ENCODE results near the gene CACNA1H.
"Not testable (repeated sequence)": the region's sequence is repeated elsewhere in the genome, so short reads cannot be mapped to it uniquely, and the experiment has no call there.

CACNA1H gene

DNA sequence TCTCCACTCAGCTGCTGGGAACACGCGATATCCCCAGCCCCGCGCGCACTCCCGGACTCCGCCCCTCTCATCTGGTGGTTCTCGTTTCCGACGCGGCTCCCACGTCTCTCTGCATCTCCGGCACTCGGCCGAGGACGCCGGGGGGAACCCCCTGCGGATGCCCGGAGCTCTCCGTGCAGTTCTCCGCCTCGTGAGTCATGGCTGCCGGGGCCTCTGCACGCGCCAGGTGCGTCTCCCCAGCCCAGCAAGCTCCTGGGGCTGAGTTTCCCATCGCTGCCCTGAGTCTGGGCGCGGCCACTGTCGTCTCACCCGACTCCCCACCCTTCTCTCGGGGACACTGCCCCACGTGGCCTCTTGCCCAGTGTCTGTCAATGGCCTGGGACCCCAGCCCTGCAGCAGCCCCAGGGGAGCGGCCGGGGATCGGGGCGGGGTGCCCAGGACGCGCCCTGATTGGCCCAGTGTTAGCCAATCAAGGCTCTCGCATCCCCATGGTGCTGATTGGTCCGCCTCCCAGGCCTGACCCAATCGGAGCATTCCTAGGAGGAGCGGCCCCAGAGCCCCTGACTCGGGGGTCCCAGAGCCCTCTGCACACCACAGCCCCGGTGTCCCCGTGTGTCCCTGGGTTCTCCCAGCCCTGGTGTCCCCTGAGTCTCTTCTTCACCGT, 100.9 kb downstream of the CACNA1H start:
- not testable (repeated sequence) for H3K36me3 ChIP-seq (ENCODE audit: insufficient read depth); H2AFZ ChIP-seq (ENCODE audit: low read depth); H3K9ac ChIP-seq; H3K27ac ChIP-seq; H4K20me1 ChIP-seq (ENCODE audit: insufficient read depth); H3K4me1 ChIP-seq (ENCODE audit: low read depth, poor library complexity, severe bottlenecking); H3K4me3 ChIP-seq (IDR thresholded peaks at IDR 0.05; ENCODE audit: insufficient read depth, low read depth, low read length); H3K4me2 ChIP-seq; H3K79me2 ChIP-seq (ENCODE audit: insufficient read depth, low read depth)
- peaks cover 35% of the 10 kb centered on the region for H3K27me3 ChIP-seq (ENCODE audit: insufficient read depth, low read depth)

GRCh38 chr16:1254821-1255220, 101.9 kb downstream of the CACNA1H start:
- H2AFZ ChIP-seq (ENCODE audit: low read depth); H3K27ac ChIP-seq; H4K20me1 ChIP-seq (ENCODE audit: insufficient read depth); H3K79me2 ChIP-seq (ENCODE audit: insufficient read depth, low read depth); H3K4me1 ChIP-seq (ENCODE audit: low read depth, poor library complexity, severe bottlenecking); H3K9ac ChIP-seq; H3K4me3 ChIP-seq (IDR thresholded peaks at IDR 0.05; ENCODE audit: insufficient read depth, low read depth, low read length); H3K4me2 ChIP-seq; H3K36me3 ChIP-seq (ENCODE audit: insufficient read depth): not testable (repeated sequence)
- H3K27me3 ChIP-seq (ENCODE audit: insufficient read depth, low read depth) = peaks cover 45% of the 10 kb centered on the region

- H3K4me2 ChIP-seq; H2AFZ ChIP-seq (ENCODE audit: low read depth); H4K20me1 ChIP-seq (ENCODE audit: insufficient read depth); H3K4me1 ChIP-seq (ENCODE audit: low read depth, poor library complexity, severe bottlenecking); H3K4me3 ChIP-seq (IDR thresholded peaks at IDR 0.05; ENCODE audit: insufficient read depth, low read depth, low read length); H3K9ac ChIP-seq; H3K79me2 ChIP-seq (ENCODE audit: insufficient read depth, low read depth); H3K36me3 ChIP-seq (ENCODE audit: insufficient read depth); H3K27ac ChIP-seq: not testable (repeated sequence)
- H3K27me3 ChIP-seq (ENCODE audit: insufficient read depth, low read depth) = peaks cover 52% of the 10 kb centered on the region
These were observed 102.6 kb downstream of the CACNA1H start, which contains the start of gene TPSD1 for GRCh38 chr16:1255276-1256122. Gene TPSD1, plus strand, starts transcription at chr16:1256069. Its CDS starts 212 bp downstream, at chr16:1256281.

DNA sequence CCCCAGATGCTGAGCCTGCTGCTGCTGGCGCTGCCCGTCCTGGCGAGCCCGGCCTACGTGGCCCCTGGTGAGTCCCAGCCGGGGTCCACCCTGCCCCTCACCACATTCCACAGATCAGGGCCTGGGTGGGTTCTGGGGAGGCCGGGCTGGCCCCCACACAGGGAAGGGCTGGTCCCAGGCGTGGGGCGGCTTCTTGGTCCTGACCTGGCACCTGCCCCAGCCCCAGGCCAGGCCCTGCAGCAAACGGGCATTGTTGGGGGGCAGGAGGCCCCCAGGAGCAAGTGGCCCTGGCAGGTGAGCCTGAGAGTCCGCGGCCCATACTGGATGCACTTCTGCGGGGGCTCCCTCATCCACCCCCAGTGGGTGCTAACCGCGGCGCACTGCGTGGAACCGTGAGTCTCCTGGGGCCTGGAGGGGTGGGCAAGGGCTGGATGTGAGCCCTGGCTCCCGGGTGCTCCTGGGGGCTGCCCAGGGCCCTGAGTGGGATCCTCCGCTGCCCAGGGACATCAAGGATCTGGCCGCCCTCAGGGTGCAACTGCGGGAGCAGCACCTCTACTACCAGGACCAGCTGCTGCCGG, 103.5 kb downstream of the CACNA1H start:
- not testable (repeated sequence) for H4K20me1 ChIP-seq (ENCODE audit: insufficient read depth); H2AFZ ChIP-seq (ENCODE audit: low read depth); H3K4me1 ChIP-seq (ENCODE audit: low read depth, poor library complexity, severe bottlenecking); H3K9ac ChIP-seq; H3K36me3 ChIP-seq (ENCODE audit: insufficient read depth); H3K4me3 ChIP-seq (IDR thresholded peaks at IDR 0.05; ENCODE audit: insufficient read depth, low read depth, low read length); H3K4me2 ChIP-seq; H3K27ac ChIP-seq; H3K79me2 ChIP-seq (ENCODE audit: insufficient read depth, low read depth)
- H3K27me3 ChIP-seq (ENCODE audit: insufficient read depth, low read depth) = peaks cover 58% of the 10 kb centered on the region

DNA sequence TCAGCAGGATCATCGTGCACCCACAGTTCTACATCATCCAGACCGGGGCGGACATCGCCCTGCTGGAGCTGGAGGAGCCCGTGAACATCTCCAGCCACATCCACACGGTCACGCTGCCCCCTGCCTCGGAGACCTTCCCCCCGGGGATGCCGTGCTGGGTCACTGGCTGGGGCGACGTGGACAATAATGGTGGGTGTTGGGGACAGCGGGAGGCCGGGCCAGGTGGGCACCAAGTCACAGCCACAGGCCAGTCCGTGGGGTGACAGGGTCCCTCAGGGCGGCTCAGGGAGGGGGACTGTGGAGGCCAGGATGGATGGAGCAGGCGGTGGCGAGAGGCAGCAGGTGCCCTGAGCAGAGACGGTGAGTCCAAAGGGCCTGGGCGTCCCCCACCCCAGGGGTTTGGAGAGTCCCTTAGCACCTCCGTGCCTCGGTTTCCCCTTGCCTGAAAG, 104.0 kb downstream of the CACNA1H start:
- Histone ChIP-seq H3K27me3 (ENCODE audit: insufficient read depth, low read depth) (peaks cover 63% of the 10 kb centered on the region), H3K4me3 (IDR thresholded peaks at IDR 0.05; ENCODE audit: insufficient read depth, low read depth, low read length) (no peak overlapping the region), H3K4me2 (no peak overlapping the region), H3K79me2 (ENCODE audit: insufficient read depth, low read depth) (no peaks in the 10 kb centered on the region), H3K27ac (no peak overlapping the region), H3K36me3 (ENCODE audit: insufficient read depth) (no peaks in the 10 kb centered on the region), H4K20me1 (ENCODE audit: insufficient read depth) (no peaks in the 10 kb centered on the region), H3K4me1 (ENCODE audit: low read depth, poor library complexity, severe bottlenecking) (peaks cover 9% of the 10 kb centered on the region), H2AFZ (ENCODE audit: low read depth) (no peak overlapping the region), H3K9ac (no peak overlapping the region)
- TF ChIP-seq CTCF (conservative IDR thresholded peaks at IDR 0.05; ENCODE audit: low read depth, low read length) = no peak

DNA sequence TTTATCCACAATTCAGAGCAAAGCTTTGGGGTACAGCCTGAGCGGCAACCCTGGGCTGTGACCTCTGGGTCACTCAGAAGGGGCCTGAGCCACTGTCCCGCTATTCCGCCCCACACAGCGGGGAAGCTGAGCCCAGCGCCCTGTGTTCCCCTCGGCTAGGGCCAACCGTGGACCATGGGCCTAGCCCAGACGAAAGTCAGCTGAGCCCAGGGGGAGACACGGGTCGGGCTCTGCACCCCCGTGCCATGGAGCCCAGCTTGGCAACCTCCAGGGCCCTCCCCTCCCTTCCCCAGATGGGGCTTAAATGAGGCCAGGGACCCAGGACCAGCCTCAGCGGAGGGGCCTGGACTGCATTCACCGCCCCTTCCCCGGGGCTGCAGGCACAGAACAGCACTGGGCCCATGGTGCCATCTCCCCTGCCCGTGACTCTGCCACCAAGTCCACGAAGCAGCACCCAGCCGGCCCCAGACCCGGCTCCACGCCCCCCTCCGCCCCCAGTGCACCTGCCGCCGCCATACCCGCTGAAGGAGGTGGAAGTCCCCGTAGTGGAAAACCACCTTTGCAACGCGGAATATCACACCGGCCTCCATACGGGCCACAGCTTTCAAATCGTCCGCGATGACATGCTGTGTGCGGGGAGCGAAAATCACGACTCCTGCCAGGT, 104.8 kb downstream of the CACNA1H start:
- Histone ChIP-seq H3K36me3 (ENCODE audit: insufficient read depth) (no peaks in the 10 kb centered on the region), H3K4me1 (ENCODE audit: low read depth, poor library complexity, severe bottlenecking) (peaks cover 9% of the 10 kb centered on the region), H3K27ac (no peak overlapping the region), H4K20me1 (ENCODE audit: insufficient read depth) (no peaks in the 10 kb centered on the region), H3K4me2 (no peak overlapping the region), H2AFZ (ENCODE audit: low read depth) (no peak overlapping the region), H3K79me2 (ENCODE audit: insufficient read depth, low read depth) (no peaks in the 10 kb centered on the region), H3K27me3 (ENCODE audit: insufficient read depth, low read depth) (peaks cover 70% of the 10 kb centered on the region), H3K9ac (no peak overlapping the region), H3K4me3 (IDR thresholded peaks at IDR 0.05; ENCODE audit: insufficient read depth, low read depth, low read length) (no peak overlapping the region)
- TF ChIP-seq CTCF (conservative IDR thresholded peaks at IDR 0.05; ENCODE audit: low read depth, low read length) = no peak
